RPMI7951 (cell line): Measurements from ENCODE around the gene SLC5A5. TPM values are rescaled to one million over a fixed set of nuclear protein-coding genes. Genes with fewer than 3 reads are reported as not detected.
A peak's percentile ranks its signal among the peaks of the same experiment; 100 is the strongest.

Experiments
- DNase-seq: peaks from one replicate; pipeline ENCODE4 v3.0.0-alpha.2; 2012; ENCODE audit warnings: low read depth
- total RNA-seq: library from RNA; depleted of rRNA; stranded (reverse); fragments of >200 nt; shearing (Covaris generic); gene quantifications from 2 replicates; pipeline ENCODE4 v1.2.3, GENCODE V29; 2014; rRNA removed

SLC5A5 gene
- total RNA-seq: not detected in 2 replicates

DNA sequence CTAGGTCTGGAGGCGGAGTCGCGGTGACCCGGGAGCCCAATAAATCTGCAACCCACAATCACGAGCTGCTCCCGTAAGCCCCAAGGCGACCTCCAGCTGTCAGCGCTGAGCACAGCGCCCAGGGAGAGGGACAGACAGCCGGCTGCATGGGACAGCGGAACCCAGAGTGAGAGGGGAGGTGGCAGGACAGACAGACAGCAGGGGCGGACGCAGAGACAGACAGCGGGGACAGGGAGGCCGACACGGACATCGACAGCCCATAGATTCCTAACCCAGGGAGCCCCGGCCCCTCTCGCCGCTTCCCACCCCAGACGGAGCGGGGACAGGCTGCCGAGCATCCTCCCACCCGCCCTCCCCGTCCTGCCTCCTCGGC lies at the start of gene SLC5A5:
Gene SLC5A5, plus strand, starts transcription at position 68 of the 373 bp plus-strand sequence. CDS start 375 bp downstream, outside the sequence.
- no peak for DNase-seq

DNA sequence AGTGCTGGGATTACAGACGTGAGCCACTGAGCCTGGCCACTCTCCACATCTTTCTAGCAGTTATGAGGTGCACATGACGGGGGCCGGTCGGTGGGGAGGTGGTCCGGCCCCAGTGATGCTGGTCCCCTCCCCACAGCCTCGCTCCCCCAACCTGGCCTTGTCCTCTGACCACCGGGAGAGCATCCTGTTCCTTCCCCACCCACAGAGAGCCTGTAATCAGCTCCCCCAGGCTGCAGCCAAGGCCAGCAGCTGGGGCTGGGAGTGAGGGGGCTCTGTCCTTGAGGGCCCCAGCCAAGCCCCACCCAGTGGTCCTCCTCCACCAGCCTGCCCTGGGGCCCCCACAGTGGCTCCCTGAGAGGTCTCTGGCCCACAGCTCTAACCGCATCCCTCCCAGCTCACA lies 47.4 kb upstream of the SLC5A5 start:
- no peak for DNase-seq

DNA sequence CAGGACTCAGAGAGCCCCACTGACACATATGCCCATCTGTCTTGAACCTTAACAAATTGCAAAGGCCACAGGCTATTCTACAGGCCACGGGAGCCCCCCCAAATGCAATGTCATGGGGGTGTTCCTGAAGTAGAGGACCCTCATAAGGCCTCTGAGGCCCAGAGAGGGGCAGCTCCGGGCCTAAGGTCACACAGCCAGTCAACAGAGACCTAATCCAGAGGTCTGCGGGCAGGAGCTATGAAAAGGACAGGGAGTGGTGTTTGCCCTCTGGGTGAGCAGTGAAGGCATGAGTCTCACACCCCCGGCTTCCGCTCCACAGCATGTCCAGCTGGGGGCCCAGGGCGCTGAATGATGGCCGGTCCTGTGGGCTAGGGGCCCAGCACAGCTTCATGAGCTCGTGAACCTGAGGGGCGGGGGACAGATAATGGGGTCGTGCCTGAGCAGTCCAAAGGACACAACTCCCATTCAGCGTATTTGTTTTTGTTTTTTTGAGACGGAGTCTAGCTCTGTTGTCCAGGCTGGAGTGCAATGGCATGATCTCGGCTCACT lies 45.2 kb upstream of the SLC5A5 start:
- DNase-seq: no peak

DNA sequence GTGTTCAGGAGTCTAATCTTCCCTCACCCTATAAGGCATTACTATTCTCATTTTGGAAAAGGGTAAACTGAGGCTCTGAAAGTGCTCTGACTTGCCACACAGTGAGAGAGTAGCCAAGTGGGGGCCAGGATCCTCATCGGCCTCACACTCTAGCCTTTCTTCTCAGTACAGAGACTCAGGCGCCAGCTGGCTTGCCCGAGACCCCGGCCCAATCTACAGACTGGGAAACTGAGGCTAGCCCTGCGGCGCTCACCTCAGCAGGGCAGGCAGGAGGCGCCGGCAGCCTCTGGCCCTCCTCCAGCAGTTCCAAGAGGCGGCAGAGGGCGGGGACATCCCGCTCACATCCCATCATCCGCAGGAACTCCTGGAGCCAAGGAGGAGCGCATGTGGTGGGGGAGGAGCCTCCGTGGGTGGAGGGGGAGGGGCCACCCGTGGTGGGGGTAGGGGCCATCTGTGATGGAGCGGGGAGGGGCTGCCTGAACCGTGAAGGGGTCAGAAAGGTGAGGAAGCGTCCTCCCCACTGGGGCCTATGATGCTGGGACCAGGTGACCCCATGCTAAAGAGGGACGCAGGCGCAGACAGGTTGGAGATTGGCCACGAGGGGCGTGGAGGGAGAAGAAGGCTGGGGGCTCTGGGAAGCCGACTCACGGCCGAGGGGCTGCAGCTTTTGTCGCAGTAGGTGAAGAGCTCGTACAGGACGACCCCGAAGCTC lies 41.7 kb upstream of the SLC5A5 start:
- peak; percentile 40 for DNase-seq

DNA sequence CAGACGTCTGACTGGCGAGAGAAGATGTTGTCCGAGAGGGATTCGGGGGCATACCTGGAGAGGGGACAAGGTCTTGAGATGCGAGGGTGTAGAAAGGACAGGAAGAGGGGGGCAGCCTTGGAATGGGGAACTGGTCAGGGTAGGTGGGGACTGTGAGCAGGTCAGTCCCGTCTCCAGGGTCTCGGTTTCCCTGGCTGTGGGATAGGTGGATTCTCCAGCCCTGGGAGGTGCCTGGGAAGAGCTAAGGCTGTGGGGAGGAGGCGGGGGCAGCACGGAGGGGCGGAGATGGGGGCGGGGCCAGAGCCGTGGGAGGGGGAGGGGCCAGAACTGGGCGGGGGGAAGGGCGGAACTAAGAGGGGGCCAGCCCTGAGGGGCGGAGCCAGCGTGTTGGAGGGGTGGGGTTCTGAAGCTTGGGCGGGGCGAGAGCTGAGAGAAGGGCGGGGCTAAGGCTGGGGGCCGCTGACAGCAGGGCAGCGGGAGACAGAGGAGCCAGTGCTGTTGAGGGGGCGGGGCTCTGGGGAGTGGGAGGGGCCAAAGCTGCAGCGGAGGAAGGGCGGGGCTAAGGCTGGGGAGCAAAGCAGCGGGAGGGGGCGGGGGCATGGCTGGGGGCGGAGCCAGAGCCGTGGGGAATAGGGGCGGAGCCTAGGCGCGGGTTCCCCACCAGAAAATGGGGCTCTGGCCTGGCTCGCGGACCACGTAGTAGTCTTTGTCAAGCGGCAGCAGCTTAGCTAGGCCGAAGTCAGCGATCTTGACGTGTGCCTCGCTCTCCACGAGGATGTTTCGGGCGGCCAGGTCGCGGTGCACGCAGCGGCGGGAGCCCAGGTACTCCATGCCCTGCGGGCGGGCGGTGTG lies 41.0 kb upstream of the SLC5A5 start:
- DNase-seq: peak; percentile 61

DNA sequence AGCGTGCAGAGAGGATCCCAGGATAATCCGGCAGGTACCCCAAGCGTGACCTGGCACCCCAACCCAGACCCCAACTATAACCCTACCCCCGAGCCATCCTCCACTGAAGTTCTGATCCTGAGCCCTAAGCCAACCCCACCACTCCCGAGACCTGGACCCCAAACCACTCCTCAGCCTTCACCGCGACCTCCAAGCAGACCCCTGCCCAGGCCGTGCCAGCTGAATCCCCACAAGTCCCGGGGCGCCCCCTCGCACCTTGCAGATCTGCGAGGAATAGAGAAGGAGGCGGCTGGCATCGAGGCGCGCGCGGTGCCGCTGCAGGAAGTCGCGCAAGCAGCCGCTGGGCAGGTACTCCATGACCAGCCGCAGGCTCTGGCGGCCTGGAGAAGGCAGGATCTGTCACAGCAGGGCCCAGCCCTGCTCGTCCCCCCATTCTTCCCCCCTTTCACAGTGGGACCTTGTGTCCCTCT lies 40.3 kb upstream of the SLC5A5 start:
- DNase-seq: no peak

DNA sequence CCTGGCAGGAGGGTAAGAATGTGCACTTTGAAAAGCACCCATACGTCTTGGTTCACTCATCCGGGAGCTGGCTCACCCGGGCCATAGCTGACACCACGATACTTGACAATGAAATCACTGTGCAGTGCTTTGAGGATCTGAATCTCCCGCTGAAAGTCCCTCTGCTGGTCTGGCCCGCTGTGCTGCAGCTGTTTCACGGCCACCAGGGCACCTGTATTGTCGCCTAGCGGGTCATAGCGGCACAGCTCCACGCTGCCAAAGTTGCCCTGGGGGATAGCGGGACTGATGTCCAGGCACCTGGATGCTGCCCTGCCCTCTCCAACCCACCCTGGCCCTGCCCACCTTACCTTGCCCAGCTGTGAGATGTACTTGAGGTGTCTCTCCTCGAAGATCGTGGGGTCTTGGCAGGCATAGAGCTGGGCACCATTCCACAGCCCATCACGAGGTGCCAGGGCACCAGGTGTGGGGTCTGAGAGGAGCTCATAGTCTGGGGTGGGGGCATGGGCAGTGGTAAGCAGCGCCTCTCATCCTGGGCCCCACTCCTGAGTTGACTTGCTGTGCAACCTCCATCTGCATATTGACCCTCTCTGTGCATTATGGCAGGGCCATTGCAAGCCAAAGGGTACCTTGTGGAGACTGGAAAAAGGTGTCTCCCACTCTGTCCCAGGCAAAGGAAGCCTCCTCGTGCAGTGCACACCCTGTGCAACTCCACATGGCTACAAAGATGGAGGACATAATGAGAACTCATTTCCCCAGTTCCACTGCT lies 39.1 kb upstream of the SLC5A5 start:
- DNase-seq: no peak

DNA sequence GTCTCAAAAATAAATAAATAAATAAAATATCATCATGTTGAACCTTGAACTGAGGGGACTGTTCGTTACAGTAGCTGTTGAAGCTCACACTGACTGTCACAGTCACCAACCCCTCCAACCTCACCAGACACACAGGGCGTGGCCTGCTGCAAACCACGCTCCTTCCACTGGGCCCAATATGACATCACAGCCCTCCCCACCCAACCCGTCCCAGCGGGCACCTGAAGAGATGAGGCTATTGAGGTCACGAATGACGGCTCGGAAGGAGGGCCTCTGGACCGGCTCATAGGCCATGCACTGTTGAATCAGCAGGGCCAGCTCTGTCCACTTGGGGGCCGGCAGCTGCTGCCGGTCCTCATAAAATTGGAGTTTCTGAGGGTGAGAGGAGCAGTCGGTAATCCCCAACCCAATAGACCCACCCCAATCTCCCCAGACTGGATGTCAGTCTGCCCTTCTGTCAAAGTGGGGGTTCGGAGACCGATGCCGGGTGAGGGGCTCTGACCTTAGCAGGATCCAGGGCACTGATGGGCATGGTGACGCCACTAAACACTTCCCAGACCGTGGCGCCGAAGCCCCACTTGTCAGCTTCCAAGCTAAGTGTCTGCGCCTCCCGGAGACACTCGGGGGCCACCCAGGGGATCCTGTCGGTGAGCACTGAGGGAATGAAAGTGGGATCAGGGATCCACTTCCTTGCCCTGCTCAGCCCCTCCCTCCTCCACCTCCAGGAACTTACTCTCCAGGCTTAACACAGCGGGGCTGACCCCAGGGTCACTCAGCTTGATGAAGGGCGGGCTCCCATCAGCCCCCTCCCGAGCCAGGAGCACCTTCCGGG lies 37.2 kb upstream of the SLC5A5 start:
- no peak for DNase-seq

DNA sequence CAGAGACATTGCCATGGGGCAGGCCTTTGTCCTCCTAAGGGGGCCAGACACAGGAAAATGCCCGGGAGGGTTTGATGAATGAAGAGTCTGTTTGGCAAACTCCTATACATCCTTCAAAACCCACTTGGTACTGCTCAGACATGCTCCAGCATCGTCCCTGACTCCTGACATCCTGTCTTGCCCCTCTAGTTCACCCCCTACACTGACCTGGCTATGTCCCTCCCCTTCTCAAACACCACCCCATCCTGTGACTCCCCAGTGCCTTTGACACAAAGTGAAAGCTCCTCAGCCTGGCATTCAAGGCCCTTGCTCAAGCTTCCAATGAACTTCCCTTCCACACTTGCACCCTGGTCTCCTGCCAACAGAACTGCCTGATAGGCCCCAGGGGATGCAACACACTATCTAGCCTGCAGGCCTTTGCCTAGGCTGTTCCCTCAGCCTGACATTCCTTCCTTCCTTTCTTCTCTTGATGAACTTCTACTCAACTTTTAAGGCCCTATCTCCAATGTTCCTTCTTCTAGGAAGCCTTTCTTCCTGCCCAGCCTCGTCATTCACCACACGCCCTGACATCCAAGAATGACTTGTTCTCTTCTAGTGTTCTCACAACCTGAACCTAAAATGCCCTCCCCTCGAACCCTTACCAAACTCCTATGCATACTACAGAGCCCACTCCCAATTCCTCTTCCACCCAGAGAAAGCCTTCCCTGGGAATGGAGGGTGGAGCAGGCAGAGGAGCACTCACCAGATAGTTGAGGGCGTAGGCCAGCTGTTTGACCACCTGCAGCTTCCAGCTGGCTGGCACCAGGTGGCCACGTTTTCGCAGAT lies 36.4 kb upstream of the SLC5A5 start:
- no peak for DNase-seq

DNA sequence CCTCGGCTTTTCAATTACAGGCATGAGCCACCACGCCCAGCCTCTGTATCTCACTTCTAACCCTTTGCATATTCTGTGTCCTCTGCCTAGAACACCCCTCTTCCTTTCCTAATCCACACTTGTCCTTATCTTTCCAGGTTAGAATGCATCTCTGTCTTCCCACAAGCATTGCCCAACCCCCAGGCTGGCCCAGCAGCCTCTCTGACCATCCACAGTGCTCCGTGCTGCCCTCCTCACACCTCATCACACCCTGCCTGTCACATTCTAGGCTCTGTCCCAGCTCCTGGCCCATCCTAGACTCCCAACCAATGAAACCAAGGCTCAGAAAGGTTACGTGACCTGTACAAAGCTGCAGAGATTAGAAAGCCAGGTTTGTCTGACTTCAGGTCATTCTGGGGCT lies 35.2 kb upstream of the SLC5A5 start:
- no peak for DNase-seq

DNA sequence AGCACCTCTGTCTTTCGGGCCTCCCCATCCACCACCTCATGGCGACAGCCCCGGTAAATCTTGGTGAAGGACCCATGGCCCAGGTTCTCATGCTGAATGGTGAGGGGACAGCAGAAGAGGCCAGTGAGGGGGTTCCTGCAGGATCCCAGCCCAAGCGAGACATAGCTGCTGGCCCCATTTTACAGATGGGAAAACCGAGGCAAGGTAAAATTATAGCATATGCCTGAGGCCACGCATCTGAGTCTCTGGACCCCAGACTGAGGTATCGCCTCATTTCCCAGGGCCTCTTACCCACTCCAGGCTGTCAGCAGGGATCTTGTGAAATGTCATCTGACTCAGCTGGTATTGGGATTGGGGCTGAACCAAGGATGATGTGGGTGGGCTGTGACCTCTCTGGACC lies 33.8 kb upstream of the SLC5A5 start:
- no peak for DNase-seq

DNA sequence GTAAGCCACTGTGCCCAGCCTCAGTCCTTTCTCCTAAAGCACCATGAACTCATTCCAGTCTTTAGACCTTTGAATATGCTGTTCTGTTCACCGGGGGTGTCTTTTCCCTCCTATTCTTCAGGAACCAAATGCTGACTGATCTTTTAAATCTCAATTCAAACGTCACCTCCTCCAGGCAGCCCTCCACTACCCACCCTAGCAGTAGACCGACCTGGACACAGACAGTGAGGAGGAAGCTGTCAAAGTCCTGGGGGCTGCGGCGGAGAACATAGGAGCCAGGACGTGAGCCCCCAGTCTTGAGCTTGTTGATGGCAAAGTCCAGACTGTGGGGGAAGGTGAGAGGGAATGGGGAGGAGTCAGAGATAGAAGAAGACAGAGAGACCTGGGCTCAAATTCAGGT lies 31.7 kb upstream of the SLC5A5 start:
- DNase-seq: no peak

DNA sequence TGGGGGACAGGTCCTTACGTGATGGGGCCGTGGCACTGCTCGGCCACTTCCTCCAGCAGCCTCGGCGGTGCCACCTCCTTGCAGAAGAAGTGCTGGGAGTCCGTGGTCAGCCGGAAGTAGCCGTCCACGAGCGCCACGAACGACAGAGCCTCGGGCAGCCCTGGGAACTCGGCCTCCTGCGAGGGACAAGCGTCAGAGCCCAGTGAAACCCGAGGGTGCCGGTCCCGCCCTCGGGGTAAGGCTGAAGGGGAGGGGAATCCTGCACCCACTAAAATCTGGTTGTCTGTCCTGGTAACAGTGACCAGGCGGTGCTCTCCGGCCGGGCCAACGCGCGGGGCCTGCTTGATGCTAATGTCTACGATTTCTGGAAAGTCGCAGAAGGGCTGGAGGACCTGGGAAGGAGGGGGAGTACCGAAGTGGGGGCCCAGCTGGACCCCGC lies 30.4 kb upstream of the SLC5A5 start:
- peak; percentile 59 for DNase-seq

DNA sequence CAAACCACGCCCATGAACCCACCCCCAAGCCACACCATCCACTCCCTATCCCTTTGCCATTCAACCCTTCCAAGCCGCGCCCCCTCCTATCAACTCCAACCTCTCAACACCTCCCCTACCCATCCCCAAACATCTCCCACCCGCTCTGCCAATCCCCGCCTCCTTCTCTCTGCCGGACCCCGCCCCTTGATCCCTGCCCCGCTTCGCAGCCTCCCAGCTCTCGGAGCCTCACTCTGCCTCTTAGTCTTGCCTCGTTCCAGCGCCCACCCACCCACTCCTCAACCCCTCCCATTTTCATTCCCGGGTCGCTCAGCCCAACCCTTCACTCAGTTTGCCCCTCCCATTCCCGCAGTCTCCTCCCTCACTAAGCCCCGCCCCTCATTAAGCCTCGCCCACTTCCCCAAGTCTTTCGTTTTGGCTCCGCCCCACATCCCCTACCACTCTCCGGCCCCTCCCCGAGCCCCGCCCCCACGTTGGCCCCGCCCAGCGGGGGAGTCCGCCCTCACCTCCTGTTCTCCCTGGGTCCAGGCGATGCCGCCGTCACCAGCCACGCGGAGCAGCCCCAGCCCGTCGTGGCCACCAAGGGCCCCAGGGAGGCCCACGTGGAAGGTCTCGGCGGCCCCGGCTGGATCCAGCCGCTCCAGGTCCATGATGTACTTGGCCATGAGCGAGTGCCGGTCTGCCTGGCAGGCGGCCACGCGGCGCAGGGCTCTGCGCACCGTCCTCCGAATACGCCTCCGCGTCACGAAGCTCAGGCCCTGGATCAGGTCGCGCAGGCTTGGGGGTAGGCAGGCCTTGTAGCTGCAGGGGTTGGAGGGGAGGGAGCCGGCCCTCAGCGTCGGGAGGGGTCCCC lies 29.7 kb upstream of the SLC5A5 start:
- DNase-seq: peak; percentile 83

DNA sequence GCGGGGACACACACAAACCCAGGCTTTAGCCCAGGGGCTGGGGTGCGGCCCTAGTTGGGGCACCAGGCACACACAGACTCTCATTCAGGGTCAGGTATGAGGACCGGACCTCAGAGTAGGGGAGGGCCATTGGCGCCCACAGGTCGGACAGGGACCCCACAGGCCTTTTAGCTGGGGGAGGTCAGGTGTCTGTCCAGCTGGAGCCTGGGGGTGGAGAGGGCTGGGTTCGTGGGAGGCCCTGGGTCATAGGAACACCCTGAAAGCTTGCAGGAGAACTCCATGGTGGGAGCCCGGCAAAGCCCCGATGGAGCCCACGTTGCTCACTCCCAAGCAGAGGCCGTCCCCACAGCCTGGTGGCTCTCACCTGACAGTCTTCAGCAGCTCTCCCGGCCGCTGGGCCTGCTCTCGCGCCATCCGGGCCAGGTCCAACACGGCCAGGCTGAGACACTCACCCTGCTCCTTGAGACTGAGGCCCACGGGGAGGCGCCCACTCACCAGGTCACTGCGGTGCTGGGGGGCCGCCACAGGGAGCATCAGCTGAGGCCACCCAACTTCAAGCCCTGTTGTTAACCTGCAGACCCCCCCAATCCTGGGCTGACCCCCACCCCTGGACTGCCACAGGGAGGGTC lies 29.0 kb upstream of the SLC5A5 start:
- no peak for DNase-seq

DNA sequence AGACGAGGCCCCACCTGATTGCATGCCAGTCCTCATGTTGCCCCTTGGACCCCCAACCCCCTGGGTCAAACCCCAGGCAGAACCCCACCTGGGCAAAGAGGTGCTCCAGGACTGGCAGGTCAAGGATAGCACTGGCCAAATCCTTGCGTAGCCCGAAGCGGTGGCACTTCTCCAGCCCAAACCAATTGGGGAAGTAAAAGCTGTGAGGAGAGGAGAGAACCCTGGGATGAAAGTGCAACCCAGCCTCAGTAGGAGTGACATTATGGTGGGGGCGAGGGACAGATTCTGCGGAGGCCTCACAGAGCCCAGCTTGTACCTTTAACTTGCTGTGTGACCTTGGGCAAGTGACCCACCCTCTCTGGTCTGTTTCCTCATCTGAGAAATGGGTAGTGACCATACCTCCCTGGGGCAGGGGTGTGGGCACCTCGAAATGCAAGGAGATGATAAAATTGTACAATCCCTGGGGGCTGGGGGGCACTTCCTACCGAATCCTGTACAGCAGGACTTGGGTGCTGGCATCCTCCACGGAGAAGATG lies 28.4 kb upstream of the SLC5A5 start:
- DNase-seq: no peak

DNA sequence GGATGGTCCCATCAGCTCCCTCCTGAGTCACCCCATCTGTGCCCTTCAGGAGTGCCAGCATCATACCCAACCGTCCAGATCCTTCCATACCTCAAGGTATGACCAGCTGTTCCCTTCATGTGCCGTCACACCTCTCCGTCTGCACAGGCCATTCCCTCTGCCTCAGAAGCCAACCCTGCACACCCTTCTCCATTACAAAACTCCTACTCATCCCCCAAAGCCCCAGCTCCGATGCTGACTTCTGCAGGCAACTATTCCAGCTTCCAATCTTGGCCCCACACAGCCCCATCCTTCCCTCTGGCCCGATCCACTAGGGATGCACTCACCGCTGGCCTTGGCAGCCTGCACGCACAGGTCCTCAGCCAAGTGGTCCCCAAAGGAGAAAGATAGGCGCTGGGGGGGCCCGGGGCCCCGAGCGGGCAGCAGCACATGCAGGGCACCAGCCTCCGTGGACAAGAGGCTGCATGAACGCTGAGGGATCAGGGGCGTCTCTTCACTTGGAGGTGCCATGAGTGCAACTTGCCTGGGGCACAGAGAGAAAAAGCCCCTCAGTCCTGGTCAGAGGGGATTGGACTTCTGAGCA lies 27.7 kb upstream of the SLC5A5 start:
- DNase-seq: no peak

DNA sequence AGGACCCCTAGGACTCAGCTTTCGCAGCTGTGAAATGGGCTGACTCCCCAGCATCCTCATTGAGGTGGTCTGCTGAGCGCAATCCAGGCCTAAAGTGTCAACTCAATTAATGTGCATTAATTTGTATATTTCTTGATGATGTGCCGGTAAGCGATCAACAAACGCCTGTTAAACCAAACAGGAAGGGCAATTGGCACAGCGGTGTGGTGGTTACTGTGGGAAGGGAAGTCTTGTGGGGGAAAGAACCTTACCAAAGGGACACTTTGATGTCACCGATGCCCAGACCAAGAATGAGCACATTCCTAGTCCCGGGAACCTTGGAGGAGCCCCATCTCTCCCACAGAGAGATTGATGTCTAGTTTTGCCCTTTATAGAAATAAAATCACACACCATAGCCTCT lies 25.6 kb upstream of the SLC5A5 start:
- DNase-seq: no peak
